ENCODE data around the gene MARCO. TPM values are rescaled to one million over a fixed set of nuclear protein-coding genes. Genes with fewer than 3 reads are reported as not detected.
"Not testable (repeated sequence)": the region's sequence is repeated elsewhere in the genome, so short reads cannot be mapped to it uniquely, and the experiment has no call there.

The MARCO gene
- total RNA-seq, 1 donor from 2014 or later: not detected

DNA sequence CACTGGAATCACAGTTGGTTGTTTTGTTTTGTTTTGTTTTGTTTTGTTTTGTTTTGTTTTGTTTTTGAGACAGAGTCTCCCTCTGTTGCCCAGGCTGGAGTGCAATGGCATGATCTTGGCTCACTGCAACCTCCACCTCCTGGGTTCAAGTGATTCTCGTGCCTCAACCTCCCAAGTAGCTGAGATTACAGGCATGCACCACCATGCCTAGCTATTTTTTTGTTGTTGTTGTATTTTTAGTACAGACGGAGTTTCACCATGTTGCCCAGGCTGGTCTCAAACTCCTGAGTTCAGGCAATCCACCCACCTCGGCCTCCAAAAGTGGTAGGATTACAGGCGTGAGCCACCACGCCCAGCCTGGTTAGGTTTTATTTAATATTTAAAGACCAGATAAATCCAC, 95.9 kb downstream of the MARCO start:
- not testable (repeated sequence) for DNase-seq (ENCODE audit: low read depth, low spot score)

DNA sequence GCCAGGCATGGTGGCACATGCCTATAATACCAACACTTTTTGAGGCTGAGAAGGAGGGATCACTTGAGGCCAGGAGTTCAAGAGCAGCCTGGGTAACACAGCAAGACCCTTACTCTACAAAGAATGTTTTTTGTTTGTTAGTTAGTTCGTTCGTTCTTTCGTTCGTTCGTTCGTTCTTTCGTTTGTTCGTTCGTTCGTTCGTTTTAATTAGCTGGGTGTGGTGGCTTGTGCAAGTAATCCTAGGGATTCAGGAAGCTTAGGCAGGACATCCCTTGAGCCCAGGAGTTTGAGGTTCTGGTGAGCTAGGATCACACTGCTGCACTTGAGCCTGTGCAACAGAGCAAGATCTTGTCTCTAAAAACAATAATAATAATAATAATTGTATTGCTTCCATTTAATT, 98.7 kb downstream of the MARCO start:
- no peak for DNase-seq (ENCODE audit: low read depth, low spot score)

Other genes with a start within 250 kb of the MARCO start
- not detected in 2 replicates for gene EN1, start 94.5 kb upstream of the MARCO start, total RNA-seq
- gene C1QL2, start 216.6 kb downstream of the MARCO start, total RNA-seq: not detected in 2 replicates

All from pulmonary artery endothelial cell (primary cell).